ENCODE data around the gene LRRC28. TPM values are rescaled to one million over a fixed set of nuclear protein-coding genes. Genes with fewer than 3 reads are reported as not detected.

LRRC28 gene
- total and polyA plus RNA-seq, 10 of the 15 experiments (the other 5 are each of a cell fraction or from before 2014, with no cell fraction given) = 21.3 to 54.9 (median 27.7) TPM

GRCh38 chr15:99341786-99342185, 90.5 kb downstream of the LRRC28 start:
- no peak overlapping the region for H3K9ac ChIP-seq (ENCODE audit: control insufficient read depth, insufficient read depth, low read length)
- intact Hi-C loops (cut with micrococcal nuclease; ENCODE audit: unreplicated experiment) (loop anchor here (10.0 kb wide), 1 partner anchor 363 kb away; no protein-coding TSS in a partner anchor), in situ Hi-C loops (cut with MboI) (no loop called here)
- ATAC-seq (no peak), FAIRE-seq (no peak), DNase-seq (ENCODE audit: low read depth, low spot score) (no peak)
- no peaks in the 10 kb centered on the region for H3K79me2 ChIP-seq (ENCODE audit: control insufficient read depth, insufficient read depth, low read length)
- H3K27ac ChIP-seq (ENCODE audit: control insufficient read depth, insufficient read depth) = no peak overlapping the region
- no TSS peak for BruUV-seq (replicated peaks)
- H3K4me1 ChIP-seq (ENCODE audit: control insufficient read depth, insufficient read depth, low read length) = peaks cover 16% of the 10 kb centered on the region
- ChIA-PET SMC1A (ENCODE audit: uncharacterized antibody, unreplicated experiment) (interaction anchor here (0.9 to 1.5 kb wide), 6 partner anchors 13 to 363 kb away, joined by 3 to 5 read pairs (median 3); no protein-coding TSS in a partner anchor), RAD21 (ENCODE audit: unreplicated experiment) (interaction anchor here (1.4 kb wide), 1 partner anchor 69 kb away, joined by 5 read pairs; no protein-coding TSS in a partner anchor), POLR2A (no interaction called here), CTCF (interaction anchor here (0.6 to 4.2 kb wide), 2 partner anchors 13 to 361 kb away, joined by 3 to 41 read pairs; no protein-coding TSS in a partner anchor)
- no peaks in the 10 kb centered on the region for H3K9me3 ChIP-seq (replicated peaks; ENCODE audit: control insufficient read depth, insufficient read depth, low read length)
- no peaks in the 10 kb centered on the region for H3K27me3 ChIP-seq (replicated peaks in 1 of 2; ENCODE audit: control insufficient read depth in 2 of 2, insufficient read depth in 2 of 2, low read length in 1 of 2)
- H3K4me2 ChIP-seq (ENCODE audit: control insufficient read depth, insufficient read depth) = no peak overlapping the region
- H4K20me1 ChIP-seq (ENCODE audit: control insufficient read depth, insufficient read depth) = no peaks in the 10 kb centered on the region
- no peak overlapping the region for H3K4me3 ChIP-seq
- 100% methylated on average over 1 of the region's 1 CpG for WGBS (ENCODE audit: insufficient coverage, insufficient replicate concordance, low lambda C conversion rate, missing lambda C conversion rate)
- H3K36me3 ChIP-seq (ENCODE audit: control insufficient read depth in 2 of 2, insufficient read depth in 2 of 2, low read length in 1 of 2) = 0 out of 4 replicates have a peak, but pooled peaks cover 0 to 2% of the 10 kb centered on the region in 2 experiments
- H2AFZ ChIP-seq (ENCODE audit: control insufficient read depth, low read depth, low read length) = no peak overlapping the region
- TF ChIP-seq, protein P1, sequence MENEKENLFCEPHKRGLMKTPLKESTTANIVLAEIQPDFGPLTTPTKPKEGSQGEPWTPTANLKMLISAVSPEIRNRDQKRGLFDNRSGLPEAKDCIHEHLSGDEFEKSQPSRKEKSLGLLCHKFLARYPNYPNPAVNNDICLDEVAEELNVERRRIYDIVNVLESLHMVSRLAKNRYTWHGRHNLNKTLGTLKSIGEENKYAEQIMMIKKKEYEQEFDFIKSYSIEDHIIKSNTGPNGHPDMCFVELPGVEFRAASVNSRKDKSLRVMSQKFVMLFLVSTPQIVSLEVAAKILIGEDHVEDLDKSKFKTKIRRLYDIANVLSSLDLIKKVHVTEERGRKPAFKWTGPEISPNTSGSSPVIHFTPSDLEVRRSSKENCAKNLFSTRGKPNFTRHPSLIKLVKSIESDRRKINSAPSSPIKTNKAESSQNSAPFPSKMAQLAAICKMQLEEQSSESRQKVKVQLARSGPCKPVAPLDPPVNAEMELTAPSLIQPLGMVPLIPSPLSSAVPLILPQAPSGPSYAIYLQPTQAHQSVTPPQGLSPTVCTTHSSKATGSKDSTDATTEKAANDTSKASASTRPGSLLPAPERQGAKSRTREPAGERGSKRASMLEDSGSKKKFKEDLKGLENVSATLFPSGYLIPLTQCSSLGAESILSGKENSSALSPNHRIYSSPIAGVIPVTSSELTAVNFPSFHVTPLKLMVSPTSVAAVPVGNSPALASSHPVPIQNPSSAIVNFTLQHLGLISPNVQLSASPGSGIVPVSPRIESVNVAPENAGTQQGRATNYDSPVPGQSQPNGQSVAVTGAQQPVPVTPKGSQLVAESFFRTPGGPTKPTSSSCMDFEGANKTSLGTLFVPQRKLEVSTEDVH (IDR thresholded peaks at IDR 0.05; ENCODE audit: low read depth, partially characterized antibody) = no peak
- TF ChIP-seq ZBTB40 (IDR thresholded peaks at IDR 0.05; ENCODE audit: borderline replicate concordance) = no peak
- no peak for TF ChIP-seq SPI1 (IDR thresholded peaks at IDR 0.05; ENCODE audit: borderline replicate concordance, insufficient read depth, low read depth, low read length)
- TF ChIP-seq IKZF1 (conservative IDR thresholded peaks at IDR 0.05) = no peak
- no peak for TF ChIP-seq BHLHE40 (IDR thresholded peaks at IDR 0.05; ENCODE audit: borderline replicate concordance in 1 of 2, low read depth in 2 of 2, low read length in 1 of 2)
- TF ChIP-seq, protein P2, sequence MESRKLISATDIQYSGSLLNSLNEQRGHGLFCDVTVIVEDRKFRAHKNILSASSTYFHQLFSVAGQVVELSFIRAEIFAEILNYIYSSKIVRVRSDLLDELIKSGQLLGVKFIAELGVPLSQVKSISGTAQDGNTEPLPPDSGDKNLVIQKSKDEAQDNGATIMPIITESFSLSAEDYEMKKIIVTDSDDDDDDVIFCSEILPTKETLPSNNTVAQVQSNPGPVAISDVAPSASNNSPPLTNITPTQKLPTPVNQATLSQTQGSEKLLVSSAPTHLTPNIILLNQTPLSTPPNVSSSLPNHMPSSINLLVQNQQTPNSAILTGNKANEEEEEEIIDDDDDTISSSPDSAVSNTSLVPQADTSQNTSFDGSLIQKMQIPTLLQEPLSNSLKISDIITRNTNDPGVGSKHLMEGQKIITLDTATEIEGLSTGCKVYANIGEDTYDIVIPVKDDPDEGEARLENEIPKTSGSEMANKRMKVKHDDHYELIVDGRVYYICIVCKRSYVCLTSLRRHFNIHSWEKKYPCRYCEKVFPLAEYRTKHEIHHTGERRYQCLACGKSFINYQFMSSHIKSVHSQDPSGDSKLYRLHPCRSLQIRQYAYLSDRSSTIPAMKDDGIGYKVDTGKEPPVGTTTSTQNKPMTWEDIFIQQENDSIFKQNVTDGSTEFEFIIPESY (IDR thresholded peaks at IDR 0.05) = no peak
- TF ChIP-seq GATAD2B (conservative IDR thresholded peaks at IDR 0.05; ENCODE audit: low read depth) = no peak
- no peak for TF ChIP-seq PRDM15 (CRISPR knock-in tag; IDR thresholded peaks at IDR 0.05)
- TF ChIP-seq FOXM1 (IDR thresholded peaks at IDR 0.05; ENCODE audit: low read depth, low read length) = no peak
- TF ChIP-seq ATF7 (IDR thresholded peaks at IDR 0.05; ENCODE audit: low read depth) = no peak
